MCF 10A (cell line): ENCODE results near the gene TMTC4. TPM values are rescaled to one million over a fixed set of nuclear protein-coding genes. Genes with fewer than 3 reads are reported as not detected.

Source experiments
- BruUV-seq: library from RNA; stranded (reverse); fragments of 400-500 nt; replicated peaks from 2 replicates; lab custom pipeline; 2021; lab: Mats Ljungman, UMichigan
- CTCF ChIA-PET: fragments of 300-600 bp; sonication (Branson Sonifier 250); formaldehyde crosslinking; extraction: SDS; loops from one replicate; lab custom pipeline; 2021; ENCODE audit warnings: antibody characterized with exemption, inconsistent platforms; lab: Yijun Ruan, JAX
- POLR2A ChIA-PET: fragments of 300-600, 350-650 bp; sonication (Branson Sonifier 250); formaldehyde crosslinking; extraction: SDS; loops from one replicate; lab custom pipeline; 2020; ENCODE audit warnings: antibody characterized with exemption, inconsistent platforms; lab: Yijun Ruan, JAX
- DNase-seq: peaks from one replicate; pipeline ENCODE4 v3.0.0-alpha.2; 2018; ENCODE audit not compliant: unreplicated experiment
- H3K27ac Mint-ChIP-seq: one replicate; pipeline ENCODE4 v1.8.0; 2022; ENCODE audit warnings: mild to moderate bottlenecking, low read depth, mixed read lengths; ENCODE audit not compliant: unreplicated experiment
- H3K27me3 Mint-ChIP-seq: one replicate; pipeline ENCODE4 v1.8.0; 2022; ENCODE audit warnings: mixed read lengths; ENCODE audit not compliant: insufficient read depth, unreplicated experiment
- H3K36me3 Mint-ChIP-seq: one replicate; pipeline ENCODE4 v1.8.0; 2022; ENCODE audit warnings: mild to moderate bottlenecking, moderate library complexity, mixed read lengths; ENCODE audit not compliant: insufficient read depth, unreplicated experiment
- H3K4me1 Mint-ChIP-seq: one replicate; pipeline ENCODE4 v1.8.0; 2022; ENCODE audit warnings: mixed read lengths; ENCODE audit not compliant: insufficient read depth, unreplicated experiment
- H3K4me3 Mint-ChIP-seq: one replicate; pipeline ENCODE4 v1.8.0; 2022; ENCODE audit warnings: mild to moderate bottlenecking, moderate library complexity, mixed read lengths; ENCODE audit not compliant: unreplicated experiment
- H3K9me3 Mint-ChIP-seq: one replicate; pipeline ENCODE4 v1.8.0; 2022; ENCODE audit warnings: mixed read lengths; ENCODE audit not compliant: unreplicated experiment
- intact Hi-C: fragments of 100-400 bp; cut with micrococcal nuclease; formaldehyde crosslinking; loops from 2 replicates; pipeline ENCODE4 v1.14.1; 2022
- total RNA-seq: library from RNA; stranded (reverse); gene quantifications from 2 replicates; pipeline ENCODE4 v1.2.3, GENCODE V29; 2022
- TF ChIP-seq, protein P1 (sequence below): fragments of 200-600 bp; IDR thresholded peaks from one replicate; pipeline ENCODE4 v1.8.0; 2022; ENCODE audit warnings: antibody characterized with exemption, mild to moderate bottlenecking; ENCODE audit not compliant: unreplicated experiment

The TMTC4 gene
- total RNA-seq, 1 experiment from 2014 or later, result 10.8 TPM

- peak; percentile 24 for DNase-seq
- no peaks in the 10 kb centered on the region for H3K9me3 Mint-ChIP-seq
- H3K4me1 Mint-ChIP-seq, result no peaks in the 10 kb centered on the region
- intact Hi-C loops, result no loop called here
- peaks cover 32% of the 10 kb centered on the region for H3K36me3 Mint-ChIP-seq
- no peak overlapping the region for H3K27ac Mint-ChIP-seq
- POLR2A ChIA-PET, result no interaction called here
- BruUV-seq, result no TSS peak
- H3K4me3 Mint-ChIP-seq, result no peak overlapping the region
- no peaks in the 10 kb centered on the region for H3K27me3 Mint-ChIP-seq
- TF ChIP-seq, protein P1, sequence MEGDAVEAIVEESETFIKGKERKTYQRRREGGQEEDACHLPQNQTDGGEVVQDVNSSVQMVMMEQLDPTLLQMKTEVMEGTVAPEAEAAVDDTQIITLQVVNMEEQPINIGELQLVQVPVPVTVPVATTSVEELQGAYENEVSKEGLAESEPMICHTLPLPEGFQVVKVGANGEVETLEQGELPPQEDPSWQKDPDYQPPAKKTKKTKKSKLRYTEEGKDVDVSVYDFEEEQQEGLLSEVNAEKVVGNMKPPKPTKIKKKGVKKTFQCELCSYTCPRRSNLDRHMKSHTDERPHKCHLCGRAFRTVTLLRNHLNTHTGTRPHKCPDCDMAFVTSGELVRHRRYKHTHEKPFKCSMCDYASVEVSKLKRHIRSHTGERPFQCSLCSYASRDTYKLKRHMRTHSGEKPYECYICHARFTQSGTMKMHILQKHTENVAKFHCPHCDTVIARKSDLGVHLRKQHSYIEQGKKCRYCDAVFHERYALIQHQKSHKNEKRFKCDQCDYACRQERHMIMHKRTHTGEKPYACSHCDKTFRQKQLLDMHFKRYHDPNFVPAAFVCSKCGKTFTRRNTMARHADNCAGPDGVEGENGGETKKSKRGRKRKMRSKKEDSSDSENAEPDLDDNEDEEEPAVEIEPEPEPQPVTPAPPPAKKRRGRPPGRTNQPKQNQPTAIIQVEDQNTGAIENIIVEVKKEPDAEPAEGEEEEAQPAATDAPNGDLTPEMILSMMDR, result peak; percentile 47
- CTCF ChIA-PET, result interaction anchor here (0.6 to 0.8 kb wide), 5 partner anchors 15 to 1336 kb away, joined by 3 to 5 read pairs (median 3); no protein-coding TSS in a partner anchor
Measured at GRCh38 chr13:100646030-100646673, 28.4 kb downstream of the TMTC4 start.

- Mint-ChIP-seq H3K4me1 (no peaks in the 10 kb centered on the region), H3K27ac (no peak overlapping the region), H3K4me3 (no peak overlapping the region), H3K27me3 (no peaks in the 10 kb centered on the region), H3K36me3 (peaks cover 32% of the 10 kb centered on the region), H3K9me3 (no peaks in the 10 kb centered on the region)
- ChIA-PET CTCF (interaction anchor here (0.6 kb wide), 1 partner anchor 1747 kb away, joined by 4 read pairs; no protein-coding TSS in a partner anchor), POLR2A (no interaction called here)
- BruUV-seq, result no TSS peak
- intact Hi-C loops, result no loop called here
- DNase-seq, result no peak
- TF ChIP-seq, protein P1, result no peak
Measured at GRCh38 chr13:100645382-100645781, 29.2 kb downstream of the TMTC4 start.

- no peaks in the 10 kb centered on the region for H3K9me3 Mint-ChIP-seq
- no peak overlapping the region for H3K27ac Mint-ChIP-seq
- H3K4me3 Mint-ChIP-seq, result no peak overlapping the region
- no peak for DNase-seq
- no peaks in the 10 kb centered on the region for H3K4me1 Mint-ChIP-seq
- ChIA-PET CTCF (no interaction called here), POLR2A (interaction anchor here (0.6 to 0.7 kb wide), 2 partner anchors 24 to 62 kb away, joined by 3 read pairs; no protein-coding TSS in a partner anchor)
- BruUV-seq, result no TSS peak
- peaks cover 41% of the 10 kb centered on the region for H3K36me3 Mint-ChIP-seq
- TF ChIP-seq, protein P1, result no peak
- H3K27me3 Mint-ChIP-seq, result no peaks in the 10 kb centered on the region
- intact Hi-C loops, result no loop called here
Measured at GRCh38 chr13:100644371-100644770, 30.2 kb downstream of the TMTC4 start.

DNA sequence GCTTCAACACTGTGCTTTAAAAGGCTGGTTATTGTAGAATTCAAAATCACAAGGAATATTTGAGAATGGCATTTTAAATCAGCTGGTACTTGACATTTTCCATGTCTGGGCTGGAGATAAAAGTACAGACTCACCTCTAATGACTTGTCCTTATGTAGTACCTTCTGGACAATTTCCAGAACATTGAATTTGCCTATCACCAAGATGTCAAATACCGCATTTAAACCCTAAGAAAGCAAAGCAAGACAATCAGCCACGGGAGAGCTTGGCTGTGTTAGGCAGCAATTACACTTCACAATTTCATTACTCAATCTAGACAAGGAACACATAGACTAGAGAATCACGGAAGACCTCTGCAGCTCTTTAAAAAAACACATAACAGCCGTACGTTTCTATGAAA lies 36.8 kb downstream of the TMTC4 start:
- CTCF ChIA-PET, result interaction anchor here (1.2 to 1.5 kb wide), 2 partner anchors 9 to 65 kb away, joined by 3 read pairs; no protein-coding TSS in a partner anchor
- no peak for DNase-seq
- Mint-ChIP-seq H3K27ac (no peak overlapping the region), H3K4me1 (no peaks in the 10 kb centered on the region), H3K27me3 (no peaks in the 10 kb centered on the region), H3K36me3 (peaks cover 58% of the 10 kb centered on the region), H3K4me3 (no peak overlapping the region), H3K9me3 (no peaks in the 10 kb centered on the region)
- intact Hi-C loops, result no loop called here
- TF ChIP-seq, protein P1, result no peak
- POLR2A ChIA-PET, result no interaction called here
- no TSS peak for BruUV-seq
